Pons (tissue), 1 donor: Measurements from ENCODE around the gene CAND2.
"Not testable (repeated sequence)": the region's sequence is repeated elsewhere in the genome, so short reads cannot be mapped to it uniquely, and the experiment has no call there.

Source experiments
- DNase-seq: peaks from one replicate; pipeline ENCODE4 v3.0.0-alpha.2; 2016; ENCODE audit warnings: low spot score

CAND2 gene

DNA sequence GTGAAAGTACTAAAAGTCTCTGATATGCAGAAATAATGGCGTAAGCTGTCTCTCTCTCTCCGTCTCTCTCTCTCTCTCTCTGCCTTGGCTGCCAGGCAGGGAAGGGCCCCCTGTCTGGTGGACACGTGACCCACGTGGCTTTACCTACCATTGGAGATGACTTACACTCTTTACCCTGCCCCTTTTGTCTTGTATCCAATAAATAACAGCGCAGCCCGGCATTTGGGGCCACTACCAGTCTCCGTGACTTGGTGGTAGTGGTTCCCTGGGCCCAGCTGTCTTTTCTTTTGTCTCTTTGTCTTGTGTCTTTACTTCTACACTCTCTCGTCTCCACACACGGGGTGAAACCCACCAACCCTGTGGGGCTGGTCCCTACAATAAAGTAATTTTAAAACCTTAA is 25.2 kb upstream of the CAND2 start:
- DNase-seq, result no peak

DNA sequence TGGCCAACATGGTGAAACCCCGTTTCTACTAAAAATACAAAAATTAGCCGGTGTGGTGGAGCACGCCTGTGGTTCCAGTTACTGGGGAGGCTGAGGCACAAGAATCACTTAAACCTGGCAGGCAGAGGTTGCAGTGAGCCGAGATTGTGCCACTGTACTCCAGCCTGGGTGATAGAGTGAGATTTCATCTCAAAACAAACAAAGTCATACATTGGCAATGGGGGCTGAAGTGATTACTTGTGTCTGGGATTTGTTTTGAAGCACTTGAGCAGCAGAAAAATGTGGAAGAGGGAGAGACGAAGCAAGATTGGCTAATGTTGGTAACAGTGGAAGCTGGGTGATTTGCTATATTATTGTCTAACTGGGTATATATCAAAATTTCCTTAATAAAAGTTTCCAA is 24.0 kb upstream of the CAND2 start:
- DNase-seq, result no peak

DNA sequence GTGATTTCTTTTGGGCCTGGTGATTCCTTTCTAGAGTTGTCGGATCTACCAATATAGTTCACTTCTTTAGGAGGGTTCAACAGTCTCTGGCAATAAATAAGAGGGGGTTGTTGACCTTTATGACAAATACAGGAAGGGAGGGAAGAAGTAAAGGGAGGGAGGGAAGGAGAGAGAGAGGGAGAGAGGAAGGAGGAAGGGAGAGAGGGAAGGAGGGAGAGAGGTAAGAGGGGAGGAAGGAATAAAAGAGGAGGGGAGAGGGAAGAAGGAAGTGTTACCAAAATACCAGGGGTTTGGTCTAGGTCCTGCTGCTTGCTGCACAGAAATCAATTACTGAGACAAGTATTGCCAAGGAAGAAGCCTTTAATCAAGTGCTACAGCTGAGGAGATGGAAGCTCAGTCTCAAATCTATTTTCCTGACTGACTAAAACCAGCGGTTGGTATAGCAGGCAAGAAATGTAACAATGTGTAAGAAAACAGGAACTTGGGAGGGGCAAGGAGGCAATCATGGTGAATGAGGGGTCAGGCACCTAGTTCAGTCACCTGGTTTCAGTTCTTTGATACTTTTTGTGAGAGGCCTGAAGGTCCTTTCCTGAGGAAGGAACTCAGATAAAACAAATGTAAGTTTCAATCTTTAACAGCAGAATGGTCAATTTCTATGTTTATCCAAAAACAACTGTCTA is 23.3 kb upstream of the CAND2 start:
- DNase-seq, result no peak

DNA sequence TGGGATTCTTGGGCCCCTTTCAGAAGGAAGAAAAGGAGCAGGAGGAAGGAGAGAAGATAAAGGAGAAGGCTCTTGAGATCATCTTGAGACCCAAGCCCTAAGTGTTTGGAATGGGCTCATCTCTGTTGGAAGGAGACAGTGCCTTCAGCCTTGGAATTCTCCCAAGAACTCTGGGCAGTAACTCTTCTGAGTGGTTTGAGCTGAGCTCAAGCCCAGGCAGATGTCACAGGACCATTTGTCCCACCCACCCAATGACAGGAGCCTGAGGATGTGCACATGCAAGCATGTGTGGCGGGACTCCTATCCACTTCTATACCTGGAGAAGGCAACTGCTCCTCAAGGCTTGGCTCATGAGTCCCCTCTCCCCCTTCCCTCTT is 22.8 kb upstream of the CAND2 start:
- no peak for DNase-seq

DNA sequence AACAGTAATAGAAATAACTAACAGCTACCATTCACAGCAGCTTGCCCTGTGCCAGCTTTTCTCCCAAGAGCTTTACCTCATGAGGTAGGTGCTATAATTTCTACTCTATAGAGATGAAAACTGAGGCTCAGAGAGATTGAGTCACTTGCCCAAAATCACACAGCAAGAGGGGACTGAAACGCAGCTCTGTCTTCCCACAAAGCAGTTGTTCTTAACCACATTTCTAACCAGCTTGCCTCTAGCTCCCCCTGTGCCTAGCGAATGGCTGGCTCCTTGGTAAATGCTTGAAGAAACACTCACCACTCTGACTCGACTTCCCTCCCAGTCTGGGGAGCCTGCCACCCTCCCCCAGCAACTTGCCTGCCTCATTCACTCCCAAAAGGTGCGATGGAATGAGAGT is 21.9 kb upstream of the CAND2 start:
- no peak for DNase-seq

DNA sequence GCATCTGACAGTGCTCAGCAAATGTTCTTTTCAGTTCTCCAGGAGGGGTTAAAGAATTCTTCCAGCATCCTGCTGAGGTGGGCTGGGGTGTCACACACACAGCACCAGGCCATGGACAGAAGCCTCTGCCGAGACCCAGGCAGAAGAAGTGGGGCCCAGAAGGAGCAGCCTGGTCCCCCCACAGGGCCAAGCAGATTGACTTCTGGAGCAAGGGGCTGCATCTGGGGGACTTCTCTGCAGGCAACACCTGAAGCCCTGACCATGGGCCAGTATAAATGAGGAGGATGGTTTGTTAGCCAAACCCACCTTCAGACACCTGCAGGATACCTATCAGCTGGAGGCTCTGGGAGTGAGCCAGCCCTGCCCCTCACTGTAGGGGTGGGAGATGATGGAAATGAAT is 21.3 kb upstream of the CAND2 start:
- no peak for DNase-seq

DNA sequence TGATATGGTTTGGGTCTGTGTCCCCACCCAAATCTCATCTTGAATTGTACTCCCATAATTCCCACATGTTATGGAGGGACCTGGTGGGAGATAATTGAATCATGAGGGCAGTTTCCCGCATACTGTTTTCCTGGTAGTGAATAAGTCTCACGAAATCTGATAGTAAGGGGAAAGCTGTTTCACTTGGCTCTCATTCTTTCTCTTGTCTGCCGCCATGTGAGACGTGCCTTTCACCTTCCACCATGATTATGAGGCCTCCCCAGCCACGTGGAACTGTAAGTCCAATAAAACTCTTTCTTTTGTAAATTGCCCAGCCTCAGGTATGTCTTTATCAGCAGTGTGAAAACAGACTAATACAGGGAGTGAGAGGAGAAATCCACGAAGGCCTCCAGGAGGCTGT is 20.5 kb upstream of the CAND2 start:
- not testable (repeated sequence) for DNase-seq

DNA sequence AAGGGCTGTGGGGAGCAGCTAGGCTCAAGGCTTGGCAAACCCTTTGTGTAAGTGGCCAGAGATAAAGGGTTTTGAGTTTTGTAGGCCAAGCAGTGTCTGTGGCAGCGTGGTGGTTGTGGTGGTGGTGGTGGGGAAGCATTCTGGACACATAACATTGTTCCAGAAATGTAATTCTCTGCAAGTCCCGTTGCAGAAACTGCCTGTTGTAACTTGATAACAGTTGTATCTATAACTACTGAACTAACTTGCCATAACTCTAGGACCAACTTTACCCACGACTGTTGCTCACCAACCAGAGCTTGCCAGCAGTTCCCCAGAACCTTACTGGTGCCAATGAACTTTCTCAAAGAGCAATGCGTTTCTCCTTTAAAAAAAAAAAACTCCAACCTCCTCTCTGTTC is 19.3 kb upstream of the CAND2 start:
- DNase-seq, result no peak

DNA sequence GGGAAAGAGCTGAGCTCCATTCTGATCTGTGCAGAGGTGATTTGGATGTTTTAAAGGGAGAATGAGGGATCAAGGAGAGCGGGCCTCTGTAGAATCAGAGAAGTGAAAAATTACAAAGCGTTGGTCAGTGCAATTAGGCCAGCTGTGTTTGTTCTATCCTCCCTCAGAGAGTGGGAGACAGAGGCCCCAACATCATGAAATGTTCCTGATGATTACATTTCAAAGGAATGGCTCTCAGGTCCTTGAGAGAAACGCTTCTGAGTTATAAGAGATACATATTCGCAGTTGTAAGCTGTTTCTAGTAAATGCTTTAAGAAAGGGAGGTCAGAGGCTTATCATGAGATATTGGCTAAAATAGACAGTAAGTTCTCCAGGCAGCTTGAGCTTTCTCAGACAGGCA is 15.7 kb upstream of the CAND2 start:
- DNase-seq, result no peak

DNA sequence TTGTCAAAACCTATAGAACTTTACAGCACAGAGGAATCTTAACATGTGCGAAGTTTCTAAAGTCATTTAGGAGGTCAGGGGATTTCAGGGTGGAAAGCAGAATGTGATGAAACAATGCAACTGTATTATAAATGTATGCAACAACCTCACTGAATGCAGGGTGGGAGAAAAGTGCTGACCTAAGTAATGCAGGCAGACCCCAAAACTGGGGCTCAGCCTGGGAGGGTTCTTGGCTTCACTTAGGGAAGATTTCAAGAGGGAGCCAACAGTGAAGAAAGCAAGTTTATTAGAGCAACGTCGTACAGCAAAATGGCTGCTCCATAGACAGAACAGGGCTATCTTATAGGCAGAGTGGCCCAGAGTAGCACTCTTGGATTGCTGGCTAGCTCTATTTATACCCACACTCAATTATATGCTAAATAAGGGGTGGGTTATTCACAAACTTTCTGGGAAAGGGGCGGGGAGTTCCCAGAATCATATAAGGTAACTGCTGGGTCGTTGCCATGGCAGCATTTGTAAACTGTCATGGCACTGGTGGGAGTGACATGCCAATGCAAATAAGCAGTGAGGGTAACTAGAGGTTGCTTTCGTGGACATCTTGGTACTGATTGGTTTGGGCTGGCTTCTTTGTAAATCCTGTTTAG is 14.2 kb upstream of the CAND2 start:
- no peak for DNase-seq

DNA sequence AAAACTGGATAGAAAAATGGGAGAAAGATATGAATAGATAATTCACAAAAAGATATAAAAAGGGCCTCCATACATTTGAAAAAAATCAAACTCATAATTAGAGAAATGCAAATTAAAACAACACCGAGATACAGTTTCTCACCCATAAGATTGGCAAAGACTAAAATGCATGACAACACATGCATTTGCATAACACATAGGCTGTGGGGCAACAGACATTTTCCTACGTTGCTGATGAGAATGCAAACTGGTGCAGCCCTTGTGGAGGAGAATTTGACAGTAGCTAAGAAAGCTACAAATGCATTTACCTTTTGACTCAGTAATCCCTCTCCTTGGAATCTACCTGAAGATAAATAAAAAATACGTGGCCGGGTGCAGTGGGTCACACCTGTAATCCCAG is 11.4 kb upstream of the CAND2 start:
- DNase-seq, result no peak

DNA sequence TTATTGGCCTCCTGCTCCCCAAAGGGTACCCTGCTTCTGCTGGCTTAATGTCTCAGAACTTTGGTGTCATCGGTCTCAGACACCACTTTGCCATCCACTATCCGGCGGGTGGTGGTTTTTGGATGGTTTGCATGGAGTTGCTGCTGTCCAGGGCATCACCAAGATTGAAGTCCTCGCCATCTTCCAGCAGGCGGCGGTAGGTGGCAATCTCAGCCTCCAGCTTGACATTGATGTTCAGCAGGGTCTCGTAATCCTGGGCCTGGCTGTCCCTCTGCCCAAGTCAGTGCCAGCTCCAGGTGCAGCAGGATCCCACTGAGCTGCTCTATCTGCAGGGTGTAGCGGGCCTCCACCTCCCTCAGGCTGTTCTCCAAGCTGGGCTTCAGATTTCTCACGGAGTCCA is 9.1 kb upstream of the CAND2 start:
- DNase-seq, result peak; percentile 53

DNA sequence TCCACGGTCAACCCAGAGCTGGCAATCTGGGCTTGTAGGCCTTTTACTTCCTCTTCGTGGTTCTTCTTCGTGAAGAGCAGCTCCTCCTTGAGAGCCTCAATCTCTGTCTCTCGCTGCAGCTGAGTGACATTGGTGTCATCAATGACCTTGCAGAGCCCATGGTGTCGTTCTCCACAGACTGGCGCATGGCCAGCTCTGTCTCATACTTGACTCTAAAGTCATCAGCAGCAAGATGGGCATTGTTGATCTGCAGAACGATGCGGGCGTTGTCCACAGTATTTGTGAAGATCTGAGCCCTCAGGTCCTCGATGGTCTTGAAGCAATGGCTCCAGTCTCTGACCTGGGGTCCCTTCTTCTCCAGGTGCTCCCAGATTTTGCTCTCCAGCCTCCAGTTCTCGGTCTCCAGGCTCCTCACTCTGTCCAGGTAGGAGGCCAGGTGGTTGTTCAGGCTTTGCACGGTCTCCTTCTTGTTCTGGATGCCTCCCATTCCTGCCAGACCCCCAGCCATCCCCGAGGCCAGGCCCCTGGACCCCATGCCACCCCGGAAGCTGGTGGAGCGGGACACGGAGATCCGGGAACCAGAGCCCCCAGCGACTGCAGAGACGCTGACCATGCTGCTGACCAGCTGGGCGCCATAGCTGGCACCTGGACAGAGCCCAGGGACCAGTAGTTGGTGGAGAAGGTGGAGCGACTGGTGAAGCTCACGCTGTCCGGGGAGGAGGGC is 8.4 kb upstream of the CAND2 start:
- DNase-seq, result not testable (repeated sequence)

DNA sequence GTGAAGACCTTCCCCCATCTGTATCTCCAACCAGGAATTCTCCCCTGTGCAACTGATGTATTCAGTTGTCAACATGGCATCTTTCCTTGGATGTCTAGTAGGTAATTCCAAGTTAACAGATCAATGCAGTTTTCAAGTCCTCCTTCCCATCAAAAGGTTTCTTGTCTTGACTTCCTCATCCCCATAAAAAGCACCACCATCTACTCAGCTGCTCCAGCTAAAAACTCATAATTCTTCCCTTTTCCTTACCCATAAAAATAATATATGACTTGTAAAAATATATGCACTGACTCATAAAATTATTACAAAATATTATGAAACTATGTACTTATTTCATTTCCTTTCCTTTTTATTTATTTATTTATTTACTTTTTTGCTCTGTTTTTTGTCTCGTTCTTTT is 5.0 kb upstream of the CAND2 start:
- no peak for DNase-seq

DNA sequence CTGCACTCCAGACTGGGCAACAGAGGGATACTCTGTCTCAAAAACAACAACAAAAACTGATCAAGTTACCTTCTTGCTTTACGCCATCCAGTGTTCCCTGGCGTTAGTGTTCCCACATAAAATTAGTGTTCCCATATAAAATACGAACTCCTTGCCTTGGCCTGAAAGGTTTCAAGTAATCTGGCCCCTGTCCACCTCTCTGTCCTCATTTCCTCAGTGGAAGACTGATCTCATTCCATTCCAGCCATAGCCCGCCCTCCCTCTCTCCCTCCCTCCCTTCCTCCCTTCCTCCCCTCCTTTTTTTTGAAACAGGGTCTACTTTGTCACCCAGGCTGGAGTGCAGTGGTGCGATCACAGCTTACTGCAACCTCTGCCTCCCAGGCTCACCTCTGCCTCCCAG is 2.8 kb upstream of the CAND2 start:
- no peak for DNase-seq

DNA sequence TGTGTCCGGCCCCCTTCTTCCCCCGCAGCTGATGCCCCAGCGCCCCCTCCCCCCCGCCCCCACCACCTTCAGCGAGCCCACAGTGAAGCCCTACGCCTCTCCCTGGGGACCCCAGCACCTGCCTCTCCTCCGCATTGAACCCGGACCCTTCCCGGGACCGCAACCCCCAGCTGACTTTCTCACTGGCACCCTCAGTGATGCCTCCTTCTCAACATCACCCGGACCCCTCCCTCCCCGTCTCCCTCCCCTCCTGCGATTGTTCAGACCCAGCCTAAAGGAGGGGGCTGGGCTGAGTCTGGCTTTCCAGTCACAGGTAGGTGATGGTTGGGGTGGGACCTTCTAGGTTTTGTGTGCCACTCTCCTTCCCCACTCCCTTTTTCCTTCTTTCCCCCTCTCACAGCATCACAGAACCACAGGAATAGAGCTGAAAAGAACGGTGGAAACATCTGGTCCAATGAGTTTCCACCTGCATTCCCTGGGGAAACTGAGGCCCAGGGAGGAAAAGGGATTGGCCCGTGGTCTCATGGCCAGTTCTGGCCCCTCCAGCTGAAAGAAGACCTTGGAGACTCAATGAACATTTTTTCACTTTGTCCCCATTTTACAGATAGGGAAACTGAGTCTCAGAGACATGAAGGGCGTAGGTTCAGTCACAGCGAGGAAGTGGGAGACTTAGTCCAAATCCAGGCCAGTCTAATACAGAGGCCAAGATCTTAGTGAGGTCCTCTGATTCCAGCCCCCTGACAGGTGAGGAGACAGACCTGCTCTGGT is 828 bp downstream of the CAND2 start:
- DNase-seq, result no peak

DNA sequence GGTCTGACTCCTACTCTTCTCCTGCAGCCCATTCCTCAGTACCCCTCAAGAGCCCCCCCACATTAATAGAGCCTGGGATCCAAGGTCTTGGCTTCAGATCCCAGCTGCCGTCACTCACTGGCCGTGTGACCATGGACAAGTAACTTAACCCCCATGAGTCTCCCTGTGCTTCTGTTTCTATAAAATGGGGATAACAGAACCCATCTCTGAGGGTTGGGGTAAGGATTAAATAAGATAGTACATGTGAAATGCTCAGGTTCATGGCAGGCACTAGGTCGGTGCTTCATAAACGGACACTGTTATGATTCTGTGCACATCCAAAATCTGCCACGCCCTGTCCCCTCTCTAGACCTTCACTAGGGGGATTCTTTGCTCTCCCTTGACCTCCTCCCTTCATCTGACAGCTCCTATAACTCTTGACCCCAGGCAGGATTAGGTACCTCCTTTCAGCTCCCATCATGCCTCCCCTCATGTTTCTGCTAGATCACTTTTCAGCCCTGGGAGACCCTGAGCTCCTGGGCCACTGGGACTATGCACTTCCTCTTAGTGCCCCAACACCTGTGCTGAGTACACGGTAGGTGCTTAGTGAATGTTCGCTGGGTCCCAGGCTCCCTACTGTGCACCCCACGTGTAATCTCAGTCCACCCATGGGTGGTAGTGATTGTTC is 1.5 kb downstream of the CAND2 start:
- no peak for DNase-seq

DNA sequence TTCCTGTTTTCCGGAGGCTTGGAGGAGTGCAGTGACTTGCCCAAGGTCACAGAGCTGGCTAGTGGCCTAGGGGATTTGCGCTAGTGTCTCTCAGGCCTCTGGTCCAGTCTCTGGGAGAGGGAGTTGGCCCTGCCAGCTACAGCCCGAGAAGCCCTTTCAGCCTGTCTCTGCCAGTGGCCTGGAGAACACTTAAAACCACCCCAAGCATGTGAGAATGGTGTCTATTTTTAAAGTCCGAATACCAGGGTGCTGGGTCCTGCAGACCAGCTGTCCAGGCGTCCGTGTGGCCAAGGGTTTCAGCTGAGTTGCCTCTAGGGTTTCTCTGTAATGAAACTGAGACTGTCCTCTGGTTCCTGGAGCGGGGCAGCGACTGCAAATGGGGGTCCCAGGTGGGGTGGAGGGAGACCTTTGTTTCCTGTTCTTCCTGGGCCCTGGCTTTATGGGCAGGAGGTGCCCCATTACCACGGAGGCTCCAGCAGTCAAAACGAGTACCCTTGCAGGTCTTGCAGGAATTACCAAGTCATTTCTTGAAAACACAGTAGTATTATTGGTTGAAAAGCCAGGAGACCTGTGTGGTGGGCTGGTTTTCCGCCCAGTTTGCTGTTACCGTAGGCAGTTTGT is 2.2 kb downstream of the CAND2 start:
- DNase-seq, result no peak

DNA sequence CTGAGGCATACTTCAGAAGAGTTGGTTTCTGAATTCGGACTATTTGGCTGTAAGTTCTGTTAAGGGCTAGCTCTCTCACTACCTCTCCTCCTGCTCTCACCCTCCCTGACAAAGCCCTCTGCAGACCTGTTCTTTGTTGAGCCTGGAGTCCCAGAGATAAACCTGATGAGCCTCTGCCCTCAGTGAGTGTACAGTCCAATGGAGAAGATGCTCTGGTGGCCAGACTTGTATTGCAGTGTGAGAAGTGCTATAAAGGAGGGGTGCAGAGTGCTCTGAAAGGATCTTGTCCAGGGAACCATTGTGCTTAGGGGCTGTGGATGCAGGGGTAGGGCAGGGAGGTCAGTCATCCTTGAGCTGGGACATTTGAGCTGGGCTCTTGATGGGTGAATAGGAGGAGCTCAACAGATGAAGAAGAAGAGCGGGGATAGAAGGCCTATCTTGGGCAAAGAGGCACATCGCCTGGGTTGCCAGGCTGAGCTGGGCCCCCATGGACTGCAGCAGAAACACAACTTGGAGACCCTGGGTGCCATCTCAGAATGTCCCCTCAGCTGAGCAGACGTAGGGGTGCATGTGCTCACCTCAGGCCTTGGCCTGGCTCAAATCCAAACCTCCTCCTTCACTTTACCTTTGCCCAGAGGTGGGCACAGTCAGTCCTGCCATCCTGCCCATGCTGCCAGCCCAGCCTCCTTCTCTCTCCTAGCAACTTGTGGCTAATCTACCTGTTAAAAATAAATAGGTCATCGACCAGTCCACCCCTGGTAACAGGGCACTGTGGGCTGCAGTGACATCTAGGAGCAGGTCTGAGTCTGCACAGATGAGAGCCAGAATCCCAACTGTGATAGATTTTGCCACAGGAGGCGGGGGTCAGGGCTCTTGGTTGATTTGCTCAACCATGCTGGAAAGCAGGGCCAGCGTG is 3.3 kb downstream of the CAND2 start:
- DNase-seq, result no peak

DNA sequence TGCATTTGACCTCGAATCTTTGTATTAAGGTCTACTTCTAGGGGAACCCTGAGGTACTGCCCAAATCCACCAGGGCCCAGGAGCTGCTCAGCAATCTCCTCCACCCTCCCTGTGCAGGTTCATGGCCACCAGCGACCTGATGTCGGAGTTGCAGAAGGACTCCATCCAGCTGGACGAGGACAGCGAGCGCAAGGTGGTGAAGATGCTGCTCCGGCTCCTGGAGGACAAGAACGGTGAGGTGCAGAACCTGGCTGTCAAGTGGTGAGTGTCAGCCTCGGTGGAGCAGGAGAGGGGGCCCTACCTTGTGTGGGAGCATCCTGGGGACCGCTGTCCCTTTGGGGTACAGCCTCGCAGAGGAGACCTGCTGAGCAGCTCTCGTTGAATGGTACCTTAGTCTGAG is 6.9 kb downstream of the CAND2 start:
- no peak for DNase-seq

DNA sequence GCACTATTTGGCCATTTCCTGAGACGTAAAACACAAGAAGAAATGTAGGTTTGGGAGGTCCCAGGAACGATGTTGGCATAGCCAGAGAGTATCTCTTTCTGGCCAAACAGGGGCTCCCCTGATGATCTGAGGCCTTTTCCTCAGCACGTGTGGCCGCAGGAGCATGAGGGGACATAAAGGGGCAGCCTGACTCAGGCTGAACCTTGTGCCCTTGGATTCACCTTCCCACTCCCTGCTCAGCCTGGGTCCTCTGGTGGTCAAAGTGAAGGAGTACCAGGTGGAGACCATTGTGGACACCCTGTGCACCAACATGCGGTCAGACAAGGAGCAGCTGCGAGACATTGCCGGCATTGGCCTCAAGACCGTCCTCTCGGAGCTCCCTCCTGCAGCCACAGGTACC is 10.6 kb downstream of the CAND2 start:
- DNase-seq, result no peak
